Fibroblast of pulmonary artery (primary cell): ENCODE results near the gene LRRC15.

ENCODE experiments used
- DNase-seq: peaks from one replicate; pipeline ENCODE4 v3.0.0-alpha.2; 2010; ENCODE audit warnings: low read depth
- H3K4me3 ChIP-seq: replicated peaks from 2 replicates; pipeline ENCODE4 v1.5.1; 2011; ENCODE audit warnings: low read depth, mild to moderate bottlenecking, control low read depth, low read length, moderate library complexity
- CTCF ChIP-seq: IDR thresholded peaks from 2 replicates; pipeline ENCODE4 v1.5.1; 2011; ENCODE audit warnings: mild to moderate bottlenecking, control low read depth, low read length, inconsistent platforms; ENCODE audit errors: missing control alignments

LRRC15 gene

GRCh38 chr3:194330579-194330978 lies 39.0 kb downstream of the LRRC15 start:
- no peak for TF ChIP-seq CTCF
- no peak overlapping the region for H3K4me3 ChIP-seq
- peak; percentile 72 for DNase-seq

GRCh38 chr3:194330160-194330559 lies 39.4 kb downstream of the LRRC15 start:
- no peak overlapping the region for H3K4me3 ChIP-seq
- TF ChIP-seq CTCF, result no peak
- DNase-seq, result no peak

GRCh38 chr3:194329583-194329965 lies 40.0 kb downstream of the LRRC15 start:
- H3K4me3 ChIP-seq, result no peak overlapping the region
- TF ChIP-seq CTCF, result no peak
- no peak for DNase-seq

- DNase-seq, result no peak
- TF ChIP-seq CTCF, result no peak
- H3K4me3 ChIP-seq, result no peak overlapping the region
Measured at GRCh38 chr3:194328942-194329582, 40.5 kb downstream of the LRRC15 start.

- DNase-seq, result peak; percentile 55
- TF ChIP-seq CTCF, result no peak
- no peak overlapping the region for H3K4me3 ChIP-seq
Measured at GRCh38 chr3:194328053-194328657, 41.4 kb downstream of the LRRC15 start.

- no peak overlapping the region for H3K4me3 ChIP-seq
Measured at GRCh38 chr3:194327218-194328052, 42.1 kb downstream of the LRRC15 start.

More at GRCh38 chr3:194327218-194328052, 42.1 kb downstream of the LRRC15 start:
- no peak for TF ChIP-seq CTCF
- DNase-seq, result peak; percentile 33
